Ureter (tissue), 1 donor: Measurements from ENCODE around the gene EPHA3. TPM values are rescaled to one million over a fixed set of nuclear protein-coding genes. Genes with fewer than 3 reads are reported as not detected.

ENCODE experiments used
- DNase-seq: peaks from one replicate; pipeline ENCODE4 v3.0.0-alpha.2; 2020; ENCODE audit warnings: low spot score
- total RNA-seq: library from RNA; stranded (reverse); gene quantifications from one replicate; pipeline ENCODE4 v1.2.4, GENCODE V29; 2023
- donor health status: DM: yes; HTN: yes; CAD: no.

EPHA3 gene
- total RNA-seq, 1 donor from 2014 or later, result 11.4 TPM

DNA sequence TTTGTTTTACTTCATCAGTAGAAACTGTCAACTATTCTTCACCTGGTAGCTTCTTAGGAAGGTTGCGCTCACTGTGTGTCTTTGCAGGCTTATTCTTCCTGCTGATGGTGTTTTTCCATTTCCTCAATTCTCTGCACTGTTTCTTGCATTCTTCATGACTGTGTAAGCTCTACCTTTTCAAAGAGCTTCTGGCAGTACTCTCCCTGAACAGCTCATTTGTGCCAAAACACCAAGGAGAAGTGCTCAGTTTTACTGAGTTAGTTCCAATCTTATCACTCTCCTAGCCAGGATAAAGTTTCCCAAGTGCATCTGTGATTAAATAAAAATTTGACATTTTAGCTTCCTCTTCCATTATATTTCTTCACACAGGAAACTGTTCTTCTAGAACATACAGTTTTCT is 339.8 kb downstream of the EPHA3 start:
- DNase-seq, result no peak

DNA sequence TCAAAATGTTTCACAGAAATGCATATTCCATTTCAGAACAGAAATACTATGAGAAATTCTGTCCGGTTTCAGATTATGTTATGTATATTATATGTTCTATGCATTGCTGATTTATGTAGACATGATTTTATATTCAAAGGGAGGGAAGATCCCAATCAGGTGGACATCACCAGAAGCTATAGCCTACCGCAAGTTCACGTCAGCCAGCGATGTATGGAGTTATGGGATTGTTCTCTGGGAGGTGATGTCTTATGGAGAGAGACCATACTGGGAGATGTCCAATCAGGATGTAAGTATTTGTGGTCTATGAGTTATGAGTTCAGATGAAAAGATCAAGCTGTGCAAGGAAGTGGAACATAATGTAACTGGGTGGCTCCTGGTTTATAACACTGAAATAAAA is 341.7 kb downstream of the EPHA3 start:
- no peak for DNase-seq

DNA sequence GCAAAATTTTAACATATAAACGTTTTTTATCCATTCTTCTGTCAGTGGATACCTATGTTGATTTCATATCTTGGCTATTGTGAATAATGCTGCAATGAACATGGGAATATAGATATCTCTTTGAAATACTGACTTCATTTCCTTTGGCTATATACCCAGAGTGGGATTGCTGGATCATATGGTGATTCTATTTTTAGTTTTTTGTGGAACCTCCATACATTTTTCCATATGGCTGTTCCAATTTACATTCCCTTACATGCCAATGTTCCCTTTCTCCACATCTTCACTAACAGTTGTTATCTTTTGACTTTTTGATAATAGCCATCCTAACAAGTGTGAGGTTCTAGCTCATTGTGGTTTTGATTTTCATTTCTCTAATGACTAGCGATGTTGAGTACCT is 344.6 kb downstream of the EPHA3 start:
- no peak for DNase-seq

DNA sequence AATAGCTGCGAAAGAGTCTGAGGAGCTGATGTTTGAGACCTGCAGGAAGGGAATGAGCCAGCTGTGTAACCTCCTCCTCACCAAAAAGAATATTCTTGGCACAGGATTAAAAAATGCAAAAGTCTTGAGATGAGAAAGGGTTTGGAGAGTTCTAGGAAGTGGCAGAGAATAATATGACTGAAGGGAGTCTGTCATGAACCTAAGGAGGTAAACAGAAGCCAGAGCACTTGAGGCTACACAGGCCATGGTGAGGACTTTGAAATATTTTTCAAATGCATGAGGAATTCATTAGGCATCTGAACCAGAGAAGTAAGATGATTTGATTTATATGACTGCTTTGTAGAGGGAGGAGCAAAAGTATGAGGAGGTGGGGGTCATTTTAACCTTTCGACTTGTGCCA is 347.8 kb downstream of the EPHA3 start:
- no peak for DNase-seq

DNA sequence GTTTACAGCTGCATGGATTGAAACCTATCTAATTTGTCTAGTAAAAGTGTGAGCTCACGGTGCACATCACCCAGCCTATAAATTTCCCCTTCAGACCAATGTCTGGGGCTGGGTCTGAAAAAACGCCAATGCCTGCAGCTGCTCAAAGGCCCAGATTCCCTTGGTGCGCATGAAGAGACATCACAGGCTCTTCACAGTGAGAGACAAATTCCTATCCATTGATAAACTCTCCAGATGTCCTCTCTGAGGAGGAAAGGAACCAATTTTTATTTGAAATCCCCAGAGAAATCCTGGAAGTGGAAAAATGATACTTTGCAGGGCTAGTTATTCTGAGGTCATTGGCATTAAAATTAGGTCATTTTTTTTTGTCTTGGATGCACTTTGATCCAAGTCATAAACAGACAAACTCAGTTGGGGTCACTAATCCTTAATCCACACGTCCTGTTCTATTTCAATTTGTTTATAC is 360.5 kb downstream of the EPHA3 start:
- no peak for DNase-seq

DNA sequence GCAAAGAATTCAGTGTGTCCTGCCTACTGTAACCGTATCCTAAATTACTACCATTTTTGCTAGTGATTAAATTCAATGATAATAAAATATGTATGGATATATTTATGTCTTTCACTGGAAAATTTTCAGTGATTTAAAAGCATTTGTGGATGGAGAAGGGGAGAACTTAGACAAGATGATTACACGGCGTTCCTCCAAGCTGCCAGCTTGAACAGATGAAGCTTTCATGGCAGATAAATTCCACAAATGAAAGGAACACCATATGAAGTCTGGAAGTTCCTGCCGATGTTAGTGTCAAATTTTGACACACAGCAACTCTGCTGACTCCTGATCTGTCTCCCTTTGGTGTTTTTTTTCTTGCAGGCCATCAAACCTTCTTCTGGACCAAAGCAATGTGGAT is 364.7 kb downstream of the EPHA3 start:
- no peak for DNase-seq

DNA sequence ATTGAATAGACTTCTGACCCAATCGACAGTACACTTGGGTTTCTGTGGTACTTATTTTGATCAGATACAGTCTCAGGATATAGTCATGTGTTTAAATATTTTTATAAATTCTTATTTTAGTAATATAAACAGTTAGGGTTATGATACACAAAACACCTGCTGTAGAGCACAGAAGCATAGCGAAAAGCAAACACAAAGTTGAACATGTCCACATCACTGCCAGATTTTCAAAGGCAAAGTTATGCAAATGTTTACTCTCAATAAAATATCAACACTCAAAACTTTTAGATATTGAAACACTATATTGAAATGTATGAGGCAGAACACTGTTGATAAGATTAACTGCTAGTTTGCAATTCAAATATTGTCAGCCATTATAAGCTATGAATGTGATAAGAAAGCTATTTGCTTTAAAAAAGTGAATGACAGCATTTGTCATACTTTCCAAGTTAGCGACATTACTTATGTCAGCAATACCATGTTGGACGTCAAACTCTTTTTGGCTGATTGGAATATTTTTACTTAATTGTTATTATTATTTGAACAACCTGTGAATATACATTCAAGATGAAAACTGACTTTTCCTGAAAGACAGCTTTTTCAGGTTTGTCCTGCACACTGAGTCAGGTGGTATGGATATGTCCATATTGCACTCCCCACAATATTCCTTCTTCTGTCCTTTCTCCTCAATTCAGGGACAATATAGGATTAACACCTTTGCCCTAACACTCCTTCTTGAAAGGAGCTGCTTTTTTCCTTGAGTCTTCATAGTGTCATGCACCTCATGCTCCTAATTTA is 367.1 kb downstream of the EPHA3 start:
- DNase-seq, result no peak

DNA sequence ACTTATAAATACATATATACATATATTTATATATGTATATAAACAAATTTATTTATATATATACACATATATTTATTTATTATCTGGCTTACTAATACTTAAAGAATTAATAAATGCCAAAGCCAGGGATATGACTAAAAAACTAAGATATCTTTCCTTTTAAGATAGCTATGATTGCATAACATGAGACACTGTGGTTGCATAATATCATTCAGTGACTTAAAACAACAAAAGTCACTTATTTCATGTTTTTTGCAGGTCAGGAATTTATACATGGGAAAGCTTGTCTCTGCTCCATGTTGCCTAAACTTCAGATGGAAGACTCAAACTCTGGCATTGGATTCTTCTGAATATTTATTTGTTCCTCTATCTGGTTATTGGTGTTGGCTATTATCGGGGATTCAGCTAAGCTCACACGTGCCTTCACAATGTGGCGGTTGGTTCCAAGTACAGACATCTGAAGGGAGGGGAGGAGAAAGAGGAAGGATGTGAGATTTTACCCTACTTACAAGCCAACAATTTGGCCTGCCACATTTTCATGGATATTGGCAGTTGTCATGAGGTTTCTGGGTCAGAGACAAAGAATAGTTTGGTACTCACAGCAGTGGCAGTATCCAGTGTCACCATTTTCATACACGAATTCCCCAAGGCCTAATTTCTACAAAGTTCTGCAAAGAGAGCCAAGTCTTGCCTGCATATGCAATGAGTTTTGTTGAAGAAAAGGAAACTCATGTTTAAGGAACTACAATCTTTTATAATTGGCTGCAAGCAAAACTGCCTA is 381.6 kb downstream of the EPHA3 start:
- no peak for DNase-seq

DNA sequence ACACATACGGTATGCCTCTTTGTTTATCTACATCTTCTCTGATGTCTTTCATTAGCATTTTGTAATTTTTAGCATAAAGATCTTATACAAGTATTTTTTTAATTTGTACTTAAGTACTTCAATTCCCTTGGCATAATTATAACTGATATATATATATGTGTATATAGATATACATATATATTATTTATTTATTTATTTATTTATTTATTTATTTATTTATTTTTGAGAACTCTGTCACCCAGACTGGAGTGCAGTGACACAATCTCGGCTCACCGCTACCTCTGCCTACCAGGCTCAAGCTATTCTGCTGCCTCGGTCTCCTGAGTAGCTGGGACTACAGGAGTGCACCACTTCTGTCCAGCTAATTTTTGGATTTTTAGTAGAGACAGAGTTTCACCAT is 382.7 kb downstream of the EPHA3 start:
- DNase-seq, result no peak

DNA sequence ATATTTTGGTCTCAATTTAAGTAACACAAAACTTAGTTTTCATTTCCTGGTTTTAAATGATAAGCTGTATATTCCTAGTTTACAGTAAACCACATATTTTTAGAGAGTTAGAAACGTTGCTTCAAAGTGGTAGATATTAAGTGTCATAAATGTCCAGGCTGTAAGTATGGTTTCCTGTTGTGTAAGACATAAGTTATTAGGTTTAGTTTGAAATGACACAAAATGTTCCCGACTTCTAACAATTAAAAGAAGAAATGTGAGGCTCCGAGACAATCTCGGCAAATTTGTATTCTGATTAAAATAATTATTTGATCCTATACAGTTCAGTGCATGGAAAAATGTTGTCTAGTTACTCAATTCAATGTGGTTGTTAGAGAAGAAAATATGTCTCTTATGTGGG is 387.3 kb downstream of the EPHA3 start:
- DNase-seq, result no peak

DNA sequence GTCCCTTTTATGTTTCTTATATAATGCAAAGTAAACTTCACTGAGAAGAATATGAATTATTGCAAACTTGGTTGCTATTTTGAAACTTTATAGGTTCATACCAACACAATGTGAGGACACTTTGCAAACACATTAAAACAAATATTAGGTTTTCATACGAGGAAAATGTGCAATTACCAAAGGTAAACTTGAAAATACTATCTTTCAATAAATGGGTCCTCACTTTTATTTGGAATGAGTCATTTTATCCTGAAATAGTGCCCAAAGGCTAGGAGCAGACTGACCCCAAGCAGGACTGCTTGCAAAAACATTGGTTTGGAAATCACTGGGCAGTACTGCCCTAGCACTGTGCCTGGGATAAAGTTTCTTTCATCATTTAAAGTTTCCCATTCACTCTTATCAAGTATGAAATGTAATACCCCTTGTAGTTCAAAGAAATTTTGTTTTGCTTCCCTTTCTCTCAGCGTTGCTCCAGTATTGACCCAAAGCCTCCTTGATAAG is 396.5 kb downstream of the EPHA3 start:
- no peak for DNase-seq

DNA sequence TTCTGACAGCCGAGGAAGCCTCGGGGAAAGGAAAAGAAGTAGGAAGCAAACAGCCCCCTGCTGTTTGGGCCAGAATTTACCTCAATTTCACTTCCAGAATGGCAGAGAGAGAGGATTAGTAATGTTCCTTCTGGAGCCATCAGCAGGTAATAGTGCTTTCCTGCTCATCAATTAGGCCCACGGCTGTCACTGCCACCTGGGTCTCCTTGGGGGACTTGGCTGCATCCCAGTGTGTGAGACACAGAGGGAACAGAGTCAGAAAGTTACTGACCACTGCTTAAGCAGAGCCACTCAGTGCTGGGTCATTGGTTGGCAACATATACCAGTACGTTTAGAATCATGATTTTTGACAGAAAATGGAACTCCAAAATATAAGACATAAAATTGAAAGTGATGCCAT is 397.0 kb downstream of the EPHA3 start:
- DNase-seq, result no peak

DNA sequence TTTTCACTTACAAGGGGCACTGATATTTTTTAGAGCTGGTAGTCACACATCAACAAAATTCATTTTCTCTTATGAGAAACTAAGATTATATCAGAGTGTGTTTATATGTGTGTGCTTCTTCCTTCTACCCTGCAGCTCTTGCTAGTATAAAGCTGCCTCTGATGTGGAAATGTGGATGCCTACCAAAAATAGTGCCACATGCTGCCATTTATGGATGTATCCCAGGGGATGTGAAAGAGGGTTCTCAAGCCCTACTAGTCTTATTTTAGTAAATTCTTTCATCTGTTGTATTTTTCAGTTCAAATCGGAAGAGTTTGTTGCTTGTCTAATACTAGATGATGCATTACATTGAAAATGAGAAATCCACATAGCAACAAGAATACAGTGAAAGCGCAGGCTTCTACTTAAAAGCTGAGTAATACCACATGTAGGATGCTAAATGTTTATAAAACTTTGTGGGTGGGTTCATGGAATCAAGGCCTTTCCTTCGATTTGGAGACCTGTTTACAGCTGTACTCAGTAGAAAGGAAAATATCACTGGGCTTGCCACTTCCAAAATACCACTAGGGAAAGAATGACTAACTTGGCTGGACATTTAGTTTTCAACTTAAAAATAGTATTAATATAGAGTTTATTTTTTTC is 399.2 kb downstream of the EPHA3 start:
- no peak for DNase-seq

DNA sequence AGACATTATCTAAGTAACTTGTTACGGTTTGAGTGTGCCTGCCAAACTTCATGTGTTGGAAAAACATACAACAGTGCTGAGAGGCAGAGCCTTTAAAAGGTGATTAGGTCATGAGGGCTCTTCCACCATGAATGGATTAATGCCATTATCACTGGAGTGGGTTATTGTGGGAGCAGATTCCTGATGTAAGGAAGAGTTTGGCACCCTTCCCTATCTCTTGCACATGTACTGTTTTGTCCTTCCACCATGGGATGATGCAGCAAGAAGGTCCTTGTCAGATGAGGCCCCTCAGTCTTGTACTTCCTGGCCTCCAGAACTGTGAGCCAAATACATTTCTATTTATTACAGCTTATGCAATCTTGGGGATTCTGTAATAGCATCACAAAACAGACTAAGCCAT is 413.9 kb downstream of the EPHA3 start:
- DNase-seq, result no peak

DNA sequence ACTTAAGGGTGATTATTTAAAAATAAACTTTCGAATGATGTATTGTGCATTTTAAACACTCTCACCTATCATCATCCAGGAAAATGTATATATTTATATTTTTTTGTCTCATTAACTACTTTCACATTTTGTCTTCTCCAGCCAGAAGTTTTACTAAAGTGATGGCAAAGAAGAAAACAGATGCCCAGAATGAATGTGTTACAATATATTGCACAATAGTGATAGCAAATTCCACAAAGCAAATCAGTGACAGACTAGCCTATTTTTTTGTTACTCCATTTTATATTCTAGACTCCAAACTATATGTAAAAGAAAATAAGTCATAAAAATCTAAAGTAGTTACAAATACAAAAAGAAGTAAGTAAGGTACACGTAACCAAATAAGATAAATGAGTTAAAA is 414.7 kb downstream of the EPHA3 start:
- DNase-seq, result no peak

DNA sequence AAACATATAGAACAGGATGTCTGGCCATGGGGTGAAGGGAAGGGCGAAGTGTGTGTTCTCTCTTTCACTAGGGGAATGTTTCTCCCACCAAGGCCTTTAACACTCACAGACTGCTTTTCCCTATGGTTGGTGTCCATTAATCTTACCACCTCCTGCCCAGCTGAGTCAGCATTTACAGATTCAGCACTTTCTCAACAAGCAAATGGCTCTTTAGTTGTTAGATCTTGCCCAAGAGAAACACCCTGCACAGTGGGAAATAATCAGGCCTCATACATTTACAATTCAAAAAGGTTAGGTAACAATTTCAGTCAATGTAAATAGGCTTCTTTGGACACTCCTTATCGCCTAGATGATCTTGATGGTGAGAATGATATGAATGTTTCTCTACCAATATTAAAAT is 418.2 kb downstream of the EPHA3 start:
- DNase-seq, result no peak

DNA sequence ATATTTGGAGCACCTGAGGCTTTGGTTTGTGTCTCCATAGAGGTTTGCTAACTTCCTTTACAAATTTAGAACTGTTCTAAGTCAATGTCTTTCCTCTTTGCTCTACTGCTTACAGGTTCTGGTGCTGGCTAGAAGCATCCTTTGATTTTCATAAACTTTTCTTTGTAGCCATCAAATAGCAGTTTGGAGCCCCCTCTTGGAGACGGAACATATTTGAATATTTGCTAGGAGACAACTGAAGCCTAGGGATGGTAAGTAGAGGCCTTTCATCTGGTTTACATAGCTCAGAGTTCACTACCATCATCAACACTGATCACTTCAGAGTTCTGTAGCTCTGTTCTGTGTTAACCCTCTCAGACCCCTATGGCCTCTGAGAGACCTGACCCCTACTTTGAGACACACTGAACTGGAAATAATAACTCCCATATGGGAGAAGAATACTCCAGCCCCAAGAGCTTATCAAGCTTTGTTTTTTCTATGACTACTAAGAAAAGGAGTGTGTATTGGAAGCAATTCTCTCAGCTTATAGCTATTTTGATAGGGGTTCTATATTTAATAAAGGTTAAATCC is 420.4 kb downstream of the EPHA3 start:
- no peak for DNase-seq
